Measurements from ENCODE around the gene PHAX. TPM values are rescaled to one million over a fixed set of nuclear protein-coding genes. Genes with fewer than 3 reads are reported as not detected.
"Not testable (repeated sequence)": the region's sequence is repeated elsewhere in the genome, so short reads cannot be mapped to it uniquely, and the experiment has no call there.

PHAX gene, protein sequence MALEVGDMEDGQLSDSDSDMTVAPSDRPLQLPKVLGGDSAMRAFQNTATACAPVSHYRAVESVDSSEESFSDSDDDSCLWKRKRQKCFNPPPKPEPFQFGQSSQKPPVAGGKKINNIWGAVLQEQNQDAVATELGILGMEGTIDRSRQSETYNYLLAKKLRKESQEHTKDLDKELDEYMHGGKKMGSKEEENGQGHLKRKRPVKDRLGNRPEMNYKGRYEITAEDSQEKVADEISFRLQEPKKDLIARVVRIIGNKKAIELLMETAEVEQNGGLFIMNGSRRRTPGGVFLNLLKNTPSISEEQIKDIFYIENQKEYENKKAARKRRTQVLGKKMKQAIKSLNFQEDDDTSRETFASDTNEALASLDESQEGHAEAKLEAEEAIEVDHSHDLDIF
- 59.1 TPM for polyA plus RNA-seq (2013, experiment 1 of 2; ENCODE audit: insufficient read length)
- polyA plus RNA-seq (2013, experiment 2 of 2; ENCODE audit: insufficient read length): 51.4 TPM

DNA sequence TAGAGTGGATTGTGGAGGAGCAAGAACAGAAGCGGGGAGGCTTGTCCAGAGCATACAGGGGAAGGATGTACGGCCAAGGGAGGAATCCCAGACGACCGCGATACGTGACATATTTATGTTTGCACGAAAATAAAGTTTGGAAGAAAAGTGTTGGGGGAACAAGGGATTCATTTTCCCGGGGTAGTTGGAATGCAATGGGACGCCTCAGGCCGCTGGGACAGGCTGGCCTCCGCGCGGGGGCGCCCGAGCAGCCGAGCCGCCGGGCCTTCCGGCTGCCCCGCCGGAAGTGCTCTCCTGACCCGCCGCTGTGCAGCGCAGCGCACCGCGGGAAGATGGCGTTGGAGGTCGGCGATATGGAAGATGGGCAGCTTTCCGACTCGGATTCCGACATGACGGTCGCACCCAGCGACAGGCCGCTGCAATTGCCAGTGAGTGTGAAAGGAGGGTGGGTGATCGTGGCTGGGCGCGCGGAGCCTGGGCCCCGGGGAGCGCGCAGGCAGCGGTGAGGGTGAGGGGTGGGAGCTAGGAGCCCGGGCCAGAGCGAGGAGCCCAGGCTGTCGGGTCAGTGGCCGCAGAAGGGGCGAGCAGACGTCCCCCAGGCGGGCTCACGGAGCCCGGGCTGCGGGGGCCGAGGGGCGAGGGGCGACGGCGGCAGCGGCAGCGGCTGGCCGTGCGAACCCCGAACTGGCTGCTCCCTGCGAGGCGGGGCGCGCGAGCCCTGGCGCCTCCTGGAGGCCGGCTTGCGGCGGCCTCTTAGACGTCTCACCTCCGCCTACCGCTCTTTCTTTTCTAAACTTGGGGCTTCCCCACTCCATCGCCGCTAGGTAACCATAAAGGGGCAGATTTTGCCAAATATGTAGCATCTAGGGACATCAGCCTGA lies at the start of gene PHAX:
Gene PHAX (plus strand): TSS at position 317 of the 881 bp plus-strand sequence. CDS start 16 bp downstream, at position 333.
- DNase-seq: peak; percentile 82

DNA sequence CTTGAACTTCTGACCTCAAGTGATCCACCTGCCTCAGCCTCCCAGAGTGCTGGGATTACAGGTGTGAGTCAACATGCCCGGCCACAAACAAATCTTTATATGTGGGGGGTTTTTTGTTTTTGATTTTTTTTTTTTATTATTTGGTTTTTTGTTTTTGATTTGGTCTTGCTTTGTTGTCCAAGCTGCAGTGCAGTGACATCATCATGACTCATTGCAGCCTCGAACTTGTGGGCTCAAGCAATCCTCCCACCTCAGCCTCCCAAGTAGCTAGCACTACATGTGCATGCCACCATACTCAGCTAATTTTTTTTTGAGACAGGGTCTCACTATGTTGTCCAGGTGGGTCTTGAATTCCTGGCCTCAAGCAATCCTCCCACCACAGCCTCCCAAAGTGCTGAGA lies 48.1 kb upstream of the PHAX start:
- peak; percentile 8 for DNase-seq

DNA sequence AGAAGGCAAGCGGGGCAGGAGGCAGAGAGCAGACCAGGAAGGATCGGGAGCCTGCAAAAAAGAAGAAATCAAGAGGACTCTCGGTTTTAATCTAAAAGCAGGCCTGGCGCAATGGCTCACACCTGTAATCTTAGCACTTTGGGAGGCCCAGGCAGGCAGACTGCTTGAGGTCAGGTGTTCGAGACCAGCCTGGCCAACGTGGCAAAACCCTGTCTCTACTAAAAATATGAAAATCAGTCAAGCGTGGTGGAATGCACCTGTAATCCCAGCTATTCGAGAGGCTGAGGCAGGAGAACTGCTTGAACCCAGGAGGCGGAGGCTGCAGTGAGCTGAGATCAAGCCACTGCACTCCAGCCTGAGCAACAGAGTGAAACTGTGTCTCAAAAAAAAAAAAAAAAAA lies 45.6 kb upstream of the PHAX start:
- DNase-seq: not testable (repeated sequence)

DNA sequence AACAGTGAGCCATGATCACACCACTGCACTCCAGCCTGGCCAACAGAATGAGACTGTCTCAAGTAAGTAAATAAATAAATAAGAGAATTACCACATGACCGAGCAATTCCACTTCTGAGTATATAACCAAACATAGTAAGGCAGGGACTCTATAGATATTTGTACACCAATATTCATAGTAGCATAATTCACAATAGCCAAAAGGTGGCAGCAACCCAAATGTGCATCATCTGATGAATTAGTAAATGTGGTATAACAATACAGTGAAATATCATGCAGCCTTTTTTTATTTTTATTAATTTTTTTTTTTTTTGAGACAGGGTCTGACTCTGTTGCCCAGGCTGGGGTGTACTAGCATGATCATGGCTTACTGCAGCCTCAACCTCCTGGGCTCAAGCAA lies 38.8 kb upstream of the PHAX start:
- peak; percentile 11 for DNase-seq

DNA sequence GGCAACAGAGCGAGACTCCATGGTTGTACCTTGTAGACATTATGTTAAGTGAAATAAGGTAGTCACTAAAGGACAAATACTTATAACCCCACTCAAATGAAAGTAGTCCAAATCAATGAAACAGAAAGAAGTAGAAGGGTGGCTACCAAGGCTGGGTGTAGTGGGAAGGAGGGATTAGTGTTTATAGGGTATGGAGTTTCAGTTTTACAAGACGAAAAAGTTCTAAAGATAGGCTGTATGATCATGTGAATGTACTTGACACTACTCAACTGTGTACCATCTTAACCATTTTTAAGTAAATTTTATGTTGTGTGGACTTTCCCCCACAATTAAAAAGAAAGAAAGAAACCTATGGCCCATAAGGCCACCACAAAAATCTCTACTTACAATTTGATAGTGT lies 37.9 kb upstream of the PHAX start:
- DNase-seq: no peak

DNA sequence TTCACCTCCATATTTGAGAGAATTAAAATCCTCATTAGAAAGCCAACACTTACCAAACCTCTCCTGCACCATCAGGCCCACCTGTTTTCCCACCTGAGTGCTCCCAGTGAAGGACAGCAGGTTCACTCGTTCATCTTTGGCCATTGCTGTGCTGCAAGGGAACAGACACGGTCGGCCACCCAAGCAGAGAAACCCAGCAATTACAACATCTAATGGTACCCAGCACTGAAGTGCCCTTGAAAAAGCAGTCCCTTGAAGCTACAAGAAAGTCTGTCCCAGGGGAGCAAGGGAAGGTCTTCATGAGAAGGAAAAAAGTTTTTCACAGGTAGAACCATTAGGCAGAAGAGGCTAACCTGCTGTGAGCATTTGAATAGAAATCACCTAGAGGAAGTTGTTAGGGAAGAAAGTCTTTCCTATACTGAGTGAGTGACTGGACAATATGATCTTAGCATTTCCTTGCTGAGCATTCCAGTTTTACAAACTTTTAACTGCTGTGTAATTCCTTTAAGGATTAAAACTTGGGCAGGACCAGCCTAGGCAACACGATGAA lies 32.5 kb upstream of the PHAX start:
- DNase-seq: no peak

DNA sequence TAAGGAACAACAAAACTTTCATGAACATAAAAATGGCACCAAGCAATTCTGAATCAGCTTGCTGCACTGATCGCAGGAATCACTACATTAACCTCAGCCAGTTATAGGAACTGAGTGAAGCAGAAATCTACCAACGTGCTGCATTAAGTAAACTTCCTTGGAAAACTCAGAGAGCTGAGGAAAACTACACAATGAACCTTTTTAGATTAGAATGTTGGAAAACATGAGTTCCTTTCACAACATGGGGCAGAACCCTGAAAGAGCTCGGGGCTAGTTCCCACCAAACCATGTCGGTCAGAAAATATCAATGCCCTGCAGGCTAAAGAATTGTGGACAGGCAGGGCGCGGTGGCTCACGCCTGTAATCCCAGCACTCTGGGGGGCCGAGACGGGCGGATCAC lies 25.1 kb upstream of the PHAX start:
- DNase-seq: no peak

DNA sequence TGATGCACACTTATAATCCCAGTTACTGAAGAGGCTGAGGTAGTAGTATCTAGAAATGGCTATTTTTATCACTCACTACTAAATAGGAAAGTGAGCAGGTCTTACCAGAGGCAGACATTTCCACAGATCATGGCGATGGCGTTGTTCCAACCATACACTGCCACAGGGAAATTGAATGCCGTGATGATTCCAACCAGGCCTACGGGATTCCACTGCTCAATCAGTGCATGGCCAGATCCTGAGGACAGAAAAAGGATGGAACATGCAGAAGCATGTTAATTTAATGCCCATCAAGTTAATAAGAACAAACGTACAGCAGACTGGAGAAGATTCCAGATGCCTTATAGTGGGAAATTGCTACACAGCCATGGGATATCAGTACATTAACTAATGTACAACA lies 23.8 kb upstream of the PHAX start:
- no peak for DNase-seq

DNA sequence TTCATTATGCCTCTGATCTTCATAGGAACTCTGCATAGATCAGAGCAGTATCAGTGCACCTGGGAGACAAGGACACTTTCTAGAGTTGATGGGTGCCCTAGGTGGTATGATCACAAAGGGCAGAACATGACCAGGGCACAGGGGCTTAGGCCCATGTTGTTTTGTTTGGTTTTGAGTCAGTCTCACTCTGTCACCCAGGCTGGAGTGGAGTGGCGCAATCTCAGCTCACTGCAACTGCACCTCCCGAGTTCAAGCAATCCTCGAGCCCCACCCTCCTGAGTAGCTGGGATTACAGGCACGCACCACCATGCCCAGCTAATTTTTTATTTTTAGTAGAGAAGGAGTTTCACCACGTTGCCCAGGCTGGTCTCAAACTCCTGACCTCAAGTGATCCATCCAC lies 23.3 kb upstream of the PHAX start:
- no peak for DNase-seq

DNA sequence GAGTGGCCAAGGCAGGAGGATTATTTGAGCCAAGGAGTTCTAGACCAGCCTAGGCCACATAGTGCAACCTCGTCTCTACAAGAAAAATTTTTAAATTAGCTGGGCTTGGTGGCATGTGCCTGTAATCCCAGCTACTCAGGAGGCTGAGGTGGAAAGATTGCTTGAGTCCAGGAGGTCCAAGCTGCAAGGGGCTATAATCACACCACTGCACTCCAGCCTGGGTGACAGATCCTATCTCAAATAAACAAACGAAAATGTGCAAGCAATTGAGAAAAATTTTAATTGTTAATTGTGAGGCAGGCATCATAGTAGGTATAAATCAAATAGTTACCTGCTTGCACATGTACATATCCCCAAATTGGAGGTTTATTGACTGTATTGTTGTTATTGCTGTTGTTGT lies 21.0 kb upstream of the PHAX start:
- DNase-seq: no peak

DNA sequence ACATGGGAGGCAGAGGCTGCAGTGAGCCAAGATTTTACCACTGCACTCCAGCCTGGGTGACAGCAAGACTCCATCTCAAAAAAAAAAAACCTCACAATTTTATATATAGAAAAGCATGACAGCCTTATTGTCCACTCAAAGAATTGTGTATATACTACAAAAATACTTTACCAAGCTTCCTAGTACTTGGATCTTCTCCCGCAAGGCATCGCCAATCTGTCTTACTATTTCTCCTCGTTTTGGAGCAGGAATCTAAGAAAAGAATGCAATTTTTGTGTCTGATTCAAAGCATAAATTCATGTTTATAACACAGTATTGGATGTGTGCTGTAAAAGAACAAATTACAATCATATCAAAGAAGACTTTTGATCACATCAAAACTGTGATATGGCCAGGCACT lies 17.0 kb upstream of the PHAX start:
- no peak for DNase-seq

DNA sequence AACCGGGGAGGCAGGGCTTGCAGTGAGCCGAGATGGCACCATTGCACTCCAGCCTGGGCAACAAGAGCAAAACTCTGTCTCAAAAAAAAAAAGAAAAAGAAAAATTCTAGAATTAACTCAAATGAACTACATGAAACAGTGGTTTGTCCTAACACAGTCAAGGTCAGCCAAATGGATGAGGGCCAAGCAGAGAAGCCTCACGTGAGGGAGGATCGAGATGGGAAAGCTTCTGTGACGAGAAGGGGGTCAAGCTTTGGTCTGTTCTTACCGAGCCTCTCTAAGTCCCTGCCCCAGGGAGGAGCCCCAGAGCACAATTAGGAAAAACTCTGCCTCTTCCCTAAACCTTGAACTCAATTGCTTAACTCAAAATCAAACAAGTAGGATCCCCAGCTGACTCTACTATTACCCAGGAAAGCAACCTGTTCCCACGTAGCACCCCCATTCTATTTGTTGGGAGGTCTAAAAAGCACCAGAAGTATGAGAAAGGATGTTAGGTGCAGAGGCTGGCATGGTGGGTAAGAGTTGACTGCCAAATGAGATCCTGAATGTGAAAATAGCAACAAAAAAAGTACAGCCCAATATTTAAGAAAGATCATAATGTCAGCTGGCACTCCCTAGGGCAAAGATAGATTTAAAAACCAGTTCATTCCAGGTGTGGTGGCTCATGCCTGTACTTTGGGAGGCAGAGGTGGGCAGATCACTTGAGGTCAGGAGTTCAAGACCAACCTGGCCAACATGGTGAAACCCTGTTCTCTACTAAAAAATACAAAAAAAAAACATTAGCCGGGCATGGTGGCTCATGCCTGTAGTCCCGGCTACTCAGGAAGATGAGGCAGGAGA lies 13.0 kb upstream of the PHAX start:
- DNase-seq: no peak

DNA sequence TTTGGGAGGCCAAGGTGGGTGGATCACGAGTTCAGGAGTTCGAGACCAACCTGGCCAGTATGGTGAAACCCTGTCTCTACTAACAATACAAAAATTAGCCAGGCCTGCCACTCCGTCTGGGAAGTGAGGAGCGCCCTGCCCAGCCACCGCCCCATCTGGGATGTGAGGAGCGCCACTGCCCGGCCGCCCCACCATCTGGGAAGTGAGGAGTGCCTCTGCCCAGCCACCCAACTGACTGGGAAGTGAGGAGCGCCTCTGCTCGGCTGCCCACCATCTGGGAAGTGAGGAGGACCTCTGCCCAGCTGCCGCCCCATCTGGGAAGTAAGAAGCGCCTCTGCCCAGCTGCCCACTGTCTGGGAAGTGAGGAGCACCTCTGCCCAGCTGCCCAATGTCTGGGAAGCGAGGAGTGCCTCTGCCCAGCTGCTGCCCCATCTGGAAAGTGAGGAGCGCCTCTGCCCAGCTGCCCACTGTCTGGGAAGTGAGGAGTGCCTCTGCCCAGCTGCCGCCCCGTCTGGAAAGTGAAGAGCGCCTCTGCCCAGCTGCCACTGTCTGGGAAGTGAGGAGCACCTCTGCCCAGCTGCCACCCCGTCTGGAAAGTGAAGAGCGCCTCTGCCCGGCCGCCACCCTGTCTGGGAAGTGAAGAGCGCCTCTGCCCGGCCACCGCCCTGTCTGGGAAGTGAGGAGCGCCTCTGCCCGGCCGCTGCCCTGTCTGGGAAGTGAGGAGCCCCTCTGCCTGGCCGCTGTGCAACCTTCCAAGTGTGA lies 11.0 kb upstream of the PHAX start:
- no peak for DNase-seq

DNA sequence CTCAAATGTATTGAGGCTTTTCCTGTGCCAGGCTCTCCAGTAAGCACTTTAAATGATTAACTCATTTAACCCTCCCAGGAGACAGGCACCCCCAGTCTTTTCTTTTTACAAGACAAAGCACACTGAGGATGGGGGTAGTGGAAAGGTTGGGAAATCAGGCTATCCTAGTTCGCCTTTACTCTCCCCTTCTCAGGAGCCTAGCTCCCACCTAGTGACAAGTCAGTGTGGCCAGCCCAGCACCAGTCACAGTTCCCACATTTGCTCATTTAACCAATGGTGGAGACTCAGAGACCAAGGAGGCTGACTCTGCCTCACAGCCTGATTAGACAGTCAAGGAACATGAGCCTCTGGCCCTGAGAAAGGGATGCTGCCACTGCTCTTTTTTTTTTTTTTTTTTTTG lies 9.2 kb upstream of the PHAX start:
- DNase-seq: no peak

DNA sequence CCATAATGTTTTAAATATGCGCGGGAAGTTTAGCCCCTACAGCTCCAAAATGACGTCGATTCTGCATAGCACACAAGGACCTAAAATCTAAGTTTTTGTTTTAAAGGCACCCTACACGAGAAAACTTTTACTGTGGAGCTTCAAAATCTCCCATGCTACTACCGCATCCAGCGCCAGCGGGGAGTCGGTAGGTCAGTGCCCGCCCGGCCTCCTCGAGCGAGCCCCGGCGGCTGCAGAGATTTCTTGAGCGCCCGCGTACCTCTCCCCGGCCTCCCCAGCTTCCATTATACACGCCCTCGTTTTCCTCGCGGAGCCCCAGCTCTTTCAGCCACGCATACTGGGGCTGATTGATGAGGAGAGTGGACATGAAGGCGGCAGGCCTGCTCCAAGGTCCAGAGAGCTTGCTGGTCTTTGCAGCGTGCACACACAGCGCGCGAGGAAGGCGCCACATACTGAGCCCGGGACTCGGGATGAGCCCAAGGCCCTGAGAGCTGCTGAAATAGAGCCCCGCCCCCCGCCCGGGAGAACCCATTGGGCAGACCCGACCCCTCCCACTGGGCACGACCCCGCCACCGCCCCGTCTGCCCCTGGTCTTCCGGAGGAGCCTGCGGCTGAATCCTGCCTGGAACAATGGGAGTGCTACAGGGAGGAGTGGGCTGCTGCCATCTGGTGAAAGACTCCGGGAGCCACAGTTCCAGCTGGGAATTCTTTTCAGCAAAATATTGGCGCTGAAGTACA lies 5.8 kb upstream of the PHAX start, which contains the start of gene ALDH7A1:
Gene ALDH7A1 (minus strand): TSS at position 472 of the 738 bp plus-strand sequence. CDS start 21 bp downstream, at position 451.
- peak; percentile 97 for DNase-seq

DNA sequence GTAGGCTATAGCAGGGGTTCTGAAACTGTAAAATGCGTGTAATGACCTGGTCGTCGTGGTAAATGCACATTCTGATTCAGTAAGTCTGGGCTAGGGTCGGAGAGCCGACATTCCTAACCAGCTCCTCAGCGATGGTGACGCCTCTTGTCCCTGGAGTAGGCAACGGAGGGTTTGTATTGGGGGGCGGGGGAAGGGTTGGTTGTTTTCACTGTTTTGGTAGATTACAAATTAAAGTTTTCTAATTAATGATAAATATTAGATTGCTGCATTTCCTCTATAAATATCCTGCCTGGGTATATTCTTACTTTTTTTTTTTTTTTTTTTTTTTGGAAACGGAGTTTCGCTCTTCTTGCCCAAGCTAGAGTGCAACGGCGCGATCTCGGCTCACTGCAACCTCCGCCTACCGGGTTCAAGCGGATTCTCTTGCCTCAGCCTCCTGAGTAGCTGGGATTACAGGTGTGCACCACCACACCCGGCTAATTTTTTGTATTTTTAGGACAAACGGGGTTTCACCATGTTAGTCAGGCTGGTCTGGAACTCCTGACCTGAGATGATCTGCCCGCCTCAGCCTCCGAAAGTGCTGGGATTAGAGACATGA lies 5.2 kb upstream of the PHAX start:
- DNase-seq: no peak

DNA sequence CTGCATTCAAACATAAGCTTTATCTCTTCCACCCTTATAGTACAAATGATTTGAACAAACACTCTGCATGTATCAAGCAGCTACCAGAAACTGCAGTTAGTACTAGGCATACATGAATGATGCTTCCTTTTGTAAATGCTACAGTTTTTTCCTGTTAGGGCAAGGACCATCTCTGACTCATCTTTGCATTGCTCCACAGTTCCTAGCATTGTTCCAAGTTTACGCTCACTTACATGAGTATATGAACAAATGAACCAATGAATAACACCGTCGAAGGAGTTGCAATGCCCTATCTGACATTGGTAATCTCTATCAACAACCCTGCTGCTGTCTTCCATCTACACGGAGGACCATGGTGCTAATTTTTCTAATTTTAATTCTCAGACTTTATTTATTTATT lies 3.6 kb upstream of the PHAX start:
- DNase-seq: peak; percentile 36

DNA sequence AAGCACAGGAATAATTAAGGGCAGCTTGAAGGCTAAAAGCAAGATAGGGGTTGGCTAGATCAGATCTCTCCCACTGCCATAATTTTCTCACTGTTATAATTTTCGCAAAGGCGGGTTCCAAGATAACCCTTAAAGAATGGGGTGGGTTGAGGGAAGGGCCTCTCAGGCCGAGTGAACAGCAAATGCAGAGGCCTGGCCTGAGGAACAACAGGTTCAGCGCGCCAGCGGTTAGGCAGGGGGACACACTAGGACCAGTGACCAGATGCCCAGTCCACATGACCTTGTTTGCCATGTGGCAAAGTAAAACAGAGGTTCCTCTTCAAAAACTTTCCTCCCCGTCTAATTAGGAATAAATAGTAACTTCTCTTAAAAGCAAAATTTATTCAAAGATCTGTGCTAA lies 1.2 kb upstream of the PHAX start:
- DNase-seq: no peak

DNA sequence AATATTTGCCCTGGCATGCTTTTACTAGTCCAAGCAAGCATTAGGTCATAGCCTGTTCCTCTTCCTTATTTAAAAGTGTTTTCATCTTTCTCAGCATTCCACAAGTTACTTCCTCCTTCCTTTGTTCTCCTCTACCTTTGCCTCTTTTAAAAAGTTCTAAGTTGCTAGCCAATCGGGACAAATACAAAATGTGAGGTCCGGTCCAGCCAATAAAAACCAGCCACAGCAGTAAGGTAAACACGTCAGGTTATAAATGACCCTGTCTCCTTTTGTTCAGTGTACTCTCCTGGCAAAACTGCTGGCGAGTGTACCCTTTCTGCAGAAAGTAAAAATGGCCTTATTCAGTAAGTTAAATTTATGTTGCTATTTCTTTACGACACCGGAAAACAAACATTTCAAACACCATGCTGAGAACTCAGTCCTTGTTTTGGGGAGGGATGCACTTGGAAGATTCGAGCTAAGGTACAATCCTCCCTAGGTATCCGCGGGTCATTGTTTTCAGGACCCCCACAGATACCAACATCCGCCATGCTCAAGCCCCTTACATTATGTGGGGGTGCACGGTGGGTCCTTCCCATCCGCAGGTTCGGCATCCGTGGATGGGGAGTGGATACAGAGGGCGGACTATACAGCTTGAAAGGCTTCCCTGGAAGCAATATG lies 646 bp upstream of the PHAX start:
- DNase-seq: not testable (repeated sequence)

Measured in fibroblast of skin of back (primary cell).